GM12801 (cell line): Measurements from ENCODE around the gene TMEM132D.

Experiments
- TF ChIP-seq, protein P1 (sequence below): IDR thresholded peaks from one replicate; pipeline ENCODE4 v1.5.1; 2011; ENCODE audit warnings: control low read depth; ENCODE audit not compliant: insufficient read length; ENCODE audit errors: extremely low read depth

TMEM132D gene

GRCh38 chr12:129312048-129312447 lies 591.8 kb downstream of the TMEM132D start:
- TF ChIP-seq, protein P1, sequence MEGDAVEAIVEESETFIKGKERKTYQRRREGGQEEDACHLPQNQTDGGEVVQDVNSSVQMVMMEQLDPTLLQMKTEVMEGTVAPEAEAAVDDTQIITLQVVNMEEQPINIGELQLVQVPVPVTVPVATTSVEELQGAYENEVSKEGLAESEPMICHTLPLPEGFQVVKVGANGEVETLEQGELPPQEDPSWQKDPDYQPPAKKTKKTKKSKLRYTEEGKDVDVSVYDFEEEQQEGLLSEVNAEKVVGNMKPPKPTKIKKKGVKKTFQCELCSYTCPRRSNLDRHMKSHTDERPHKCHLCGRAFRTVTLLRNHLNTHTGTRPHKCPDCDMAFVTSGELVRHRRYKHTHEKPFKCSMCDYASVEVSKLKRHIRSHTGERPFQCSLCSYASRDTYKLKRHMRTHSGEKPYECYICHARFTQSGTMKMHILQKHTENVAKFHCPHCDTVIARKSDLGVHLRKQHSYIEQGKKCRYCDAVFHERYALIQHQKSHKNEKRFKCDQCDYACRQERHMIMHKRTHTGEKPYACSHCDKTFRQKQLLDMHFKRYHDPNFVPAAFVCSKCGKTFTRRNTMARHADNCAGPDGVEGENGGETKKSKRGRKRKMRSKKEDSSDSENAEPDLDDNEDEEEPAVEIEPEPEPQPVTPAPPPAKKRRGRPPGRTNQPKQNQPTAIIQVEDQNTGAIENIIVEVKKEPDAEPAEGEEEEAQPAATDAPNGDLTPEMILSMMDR = no peak

DNA sequence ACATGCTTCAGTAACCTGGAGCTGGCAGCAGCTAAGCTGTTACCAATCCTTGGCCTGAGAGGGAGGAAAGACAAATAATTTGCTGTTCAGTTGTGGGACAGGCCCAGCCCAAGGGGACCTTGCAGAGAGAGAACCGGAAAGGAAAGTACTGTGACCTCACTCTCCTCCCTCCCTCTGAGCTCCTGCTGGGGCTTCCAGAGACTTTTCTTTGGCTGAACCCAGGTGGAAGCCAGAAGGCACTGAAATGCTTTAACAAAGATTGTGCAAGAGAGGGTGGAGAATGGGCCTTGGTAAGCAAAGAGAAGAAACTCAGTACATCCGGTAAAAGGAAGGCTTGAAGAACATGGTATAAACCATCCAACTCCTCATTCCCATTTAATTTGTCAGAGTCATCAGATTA lies 593.5 kb downstream of the TMEM132D start:
- TF ChIP-seq, protein P1 = no peak

DNA sequence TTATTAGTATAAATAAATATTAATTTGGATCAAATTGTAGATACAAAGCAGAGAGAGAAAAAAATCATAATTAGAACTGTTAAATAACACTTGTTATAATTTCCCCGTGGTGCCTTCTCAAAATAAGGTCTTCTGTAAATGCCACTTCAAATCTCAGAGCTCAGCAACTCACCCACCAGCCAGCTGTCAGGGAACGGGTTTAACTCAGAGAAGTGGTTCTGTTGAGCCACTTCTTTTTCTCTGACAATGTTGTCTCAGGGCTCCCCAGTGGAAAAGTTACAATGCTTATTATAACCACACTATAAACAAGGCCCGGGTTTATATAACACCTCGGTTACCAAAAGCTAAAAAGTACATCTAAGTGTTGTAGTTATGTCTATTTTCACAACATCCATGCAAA lies 598.0 kb downstream of the TMEM132D start:
- TF ChIP-seq, protein P1 = no peak

- TF ChIP-seq, protein P1 = no peak
Observed at GRCh38 chr12:129304529-129304928, 599.3 kb downstream of the TMEM132D start.

DNA sequence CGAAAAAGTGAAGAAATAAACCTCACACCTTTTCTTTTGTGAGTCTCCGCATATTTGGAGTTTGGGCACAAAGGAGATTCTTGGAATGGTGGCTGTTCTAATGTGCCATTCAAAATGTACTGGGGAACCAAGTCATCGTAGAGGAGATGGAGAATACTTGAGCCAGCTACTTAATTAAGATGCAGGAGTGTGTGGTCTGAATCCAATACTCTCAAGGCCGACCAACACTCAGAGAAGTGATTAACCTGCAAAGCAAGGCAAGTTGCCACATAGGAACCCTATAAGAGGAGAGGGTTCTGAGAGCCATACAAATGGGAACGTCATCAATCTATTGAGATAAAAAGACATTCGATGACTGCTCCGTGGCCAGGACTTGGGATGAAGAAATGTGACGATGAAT lies 603.8 kb downstream of the TMEM132D start:
- TF ChIP-seq, protein P1 = no peak

GRCh38 chr12:129298921-129299320 lies 604.9 kb downstream of the TMEM132D start:
- TF ChIP-seq, protein P1 = no peak

- TF ChIP-seq, protein P1 = no peak
Observed at GRCh38 chr12:129296671-129297070, 607.2 kb downstream of the TMEM132D start.

- TF ChIP-seq, protein P1 = no peak
Observed at GRCh38 chr12:129294868-129295267, 609.0 kb downstream of the TMEM132D start.
